ENCODE measurements around the gene FBXO34. TPM values are rescaled to one million over a fixed set of nuclear protein-coding genes. Genes with fewer than 3 reads are reported as not detected.

Gene FBXO34
- total and polyA plus RNA-seq, 2 of the 13 experiments (the other 11 are each of a cell fraction or from before 2014, with no cell fraction given): 8.8 to 13.5 TPM

DNA sequence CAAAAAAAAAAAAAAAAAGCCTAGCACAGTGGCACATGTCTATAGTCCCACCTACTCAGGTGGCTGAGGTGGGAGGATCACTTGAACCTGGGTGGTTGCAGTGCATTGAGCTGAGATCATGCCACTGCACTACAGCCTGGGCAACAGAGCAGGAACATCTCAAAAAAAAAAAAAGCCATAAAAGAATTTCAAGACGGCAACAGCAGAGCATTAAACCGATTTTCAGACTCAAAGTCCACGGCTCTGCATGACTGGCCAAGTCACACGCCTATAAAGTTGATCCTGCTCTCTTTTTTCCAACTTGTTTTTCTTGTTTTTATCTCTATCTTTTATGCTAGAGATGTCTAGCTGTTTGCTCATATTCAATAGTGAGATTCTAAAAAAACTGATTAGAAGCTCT lies 45.3 kb downstream of the FBXO34 start (continued):
- TF ChIP-seq, protein P1, sequence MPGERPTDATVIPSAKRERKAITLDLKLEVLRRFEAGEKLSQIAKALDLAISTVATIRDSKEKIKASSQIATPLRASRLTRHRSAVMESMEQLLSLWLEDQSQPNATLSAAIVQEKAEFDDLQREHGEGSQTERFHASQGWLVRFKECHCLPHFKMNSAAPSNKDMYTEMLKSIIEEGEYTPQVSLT (CRISPR knock-in tag; IDR thresholded peaks at IDR 0.05; ENCODE audit: borderline replicate concordance, low read depth): no peak
- no peak for TF ChIP-seq TRIM24 (CRISPR knock-in tag; IDR thresholded peaks at IDR 0.05)
- TF ChIP-seq, protein P2, sequence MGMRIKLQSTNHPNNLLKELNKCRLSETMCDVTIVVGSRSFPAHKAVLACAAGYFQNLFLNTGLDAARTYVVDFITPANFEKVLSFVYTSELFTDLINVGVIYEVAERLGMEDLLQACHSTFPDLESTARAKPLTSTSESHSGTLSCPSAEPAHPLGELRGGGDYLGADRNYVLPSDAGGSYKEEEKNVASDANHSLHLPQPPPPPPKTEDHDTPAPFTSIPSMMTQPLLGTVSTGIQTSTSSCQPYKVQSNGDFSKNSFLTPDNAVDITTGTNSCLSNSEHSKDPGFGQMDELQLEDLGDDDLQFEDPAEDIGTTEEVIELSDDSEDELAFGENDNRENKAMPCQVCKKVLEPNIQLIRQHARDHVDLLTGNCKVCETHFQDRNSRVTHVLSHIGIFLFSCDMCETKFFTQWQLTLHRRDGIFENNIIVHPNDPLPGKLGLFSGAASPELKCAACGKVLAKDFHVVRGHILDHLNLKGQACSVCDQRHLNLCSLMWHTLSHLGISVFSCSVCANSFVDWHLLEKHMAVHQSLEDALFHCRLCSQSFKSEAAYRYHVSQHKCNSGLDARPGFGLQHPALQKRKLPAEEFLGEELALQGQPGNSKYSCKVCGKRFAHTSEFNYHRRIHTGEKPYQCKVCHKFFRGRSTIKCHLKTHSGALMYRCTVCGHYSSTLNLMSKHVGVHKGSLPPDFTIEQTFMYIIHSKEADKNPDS (CRISPR knock-in tag; IDR thresholded peaks at IDR 0.05): no peak
- TF ChIP-seq HMG20A (CRISPR knock-in tag; IDR thresholded peaks at IDR 0.05; ENCODE audit: borderline replicate concordance): no peak

DNA sequence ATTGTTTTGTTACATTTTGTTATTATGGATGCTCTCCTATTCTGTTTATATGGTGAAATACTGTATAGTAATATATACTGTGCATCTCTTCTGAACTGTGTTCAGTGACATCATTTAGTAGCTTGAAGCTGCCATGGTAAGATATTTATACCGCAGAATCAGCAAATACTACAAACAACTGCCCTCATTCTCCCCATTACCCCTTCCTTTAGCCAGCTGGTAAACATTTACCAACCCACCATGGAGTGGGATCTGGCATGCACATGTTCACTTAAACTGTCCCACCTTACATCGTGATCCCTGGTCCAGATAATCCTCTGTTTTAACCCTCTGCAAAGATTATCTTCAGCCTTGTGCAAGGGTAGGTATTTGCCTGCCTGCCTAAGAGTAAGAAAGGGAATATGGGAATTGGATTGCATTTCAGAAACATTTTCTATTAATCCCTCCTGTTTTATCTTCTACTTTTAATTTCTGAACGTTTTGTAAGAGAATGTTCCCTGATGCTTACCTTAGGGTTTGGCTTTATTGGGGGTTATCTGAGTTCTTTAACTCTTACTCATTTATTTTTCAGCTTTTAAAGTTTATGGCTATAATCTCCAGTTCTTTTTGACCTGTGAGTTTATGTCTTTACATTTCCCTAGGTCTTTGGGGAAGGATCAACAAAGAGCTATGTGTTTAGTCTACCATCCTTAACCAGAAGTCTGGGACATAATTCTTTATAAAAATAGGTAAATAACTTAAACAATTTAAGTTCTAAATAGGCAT lies 46.5 kb downstream of the FBXO34 start:
- H3K36me3 ChIP-seq (replicated peaks in 1 of 2; ENCODE audit: control insufficient read depth in 1 of 2, insufficient read depth in 2 of 2, low read length in 2 of 2): peaks cover 0 to 11% of the 10 kb centered on the region in 2 experiments; a peak in 1 of 5 replicates
- H3K4me3 ChIP-seq (replicated peaks in 1 of 3; ENCODE audit: insufficient read depth in 1 of 3, low read depth in 2 of 3, low read length in 3 of 3): no peak overlapping the region
- no peak for TF ChIP-seq HOXD1 (CRISPR knock-in tag; IDR thresholded peaks at IDR 0.05)
- peak; percentile 57 to 69 for TF ChIP-seq MAFK (conservative IDR thresholded peaks at IDR 0.05 in 1 of 2, IDR thresholded peaks at IDR 0.05 in 1 of 2; ENCODE audit: low read length in 2 of 2)
- TF ChIP-seq MAFF (IDR thresholded peaks at IDR 0.05; ENCODE audit: low read depth, low read length): peak; percentile 61
- H4K20me1 ChIP-seq (ENCODE audit: insufficient read depth, low read length): no peaks in the 10 kb centered on the region
- in situ Hi-C loops (cut with HindIII; ENCODE audit: extremely low pct_ligation_motif_present, low pct_unique_long_range_greater_than_20kb) (no loop called here), intact Hi-C loops (cut with micrococcal nuclease; ENCODE audit: unreplicated experiment) (no loop called here)
- no peak overlapping the region for H3K9ac ChIP-seq (ENCODE audit: insufficient read depth, low read depth, low read length)
- WGBS (ENCODE audit: low lambda C conversion rate): 63% methylated on average over 3 of the region's 3 CpGs
- BruUV-seq (replicated peaks): no TSS peak
- no peaks in the 10 kb centered on the region for H3K27me3 ChIP-seq (ENCODE audit: control insufficient read depth in 1 of 2, insufficient read depth in 2 of 2, low read length in 2 of 2)
- H3K4me2 ChIP-seq (ENCODE audit: low read depth, low read length): no peak overlapping the region
- no peak overlapping the region for H2AFZ ChIP-seq (ENCODE audit: low read length)
- no peak for DNase-seq (ENCODE audit: low spot score)
- FAIRE-seq: no peak
- H3K27ac ChIP-seq (ENCODE audit: extremely low read length, insufficient read depth, low read length): no peak overlapping the region
- peaks cover 5% of the 10 kb centered on the region for H3K79me2 ChIP-seq (ENCODE audit: insufficient read depth, low read length)
- no peaks in the 10 kb centered on the region for H3K4me1 ChIP-seq (ENCODE audit: insufficient read depth, low read length)
- ChIA-PET POLR2A (no interaction called here), CTCF (ENCODE audit: low intra/inter-chr PET ratio, low total read pairs) (no interaction called here)
- peaks cover 6% of the 10 kb centered on the region for H3K9me3 ChIP-seq (ENCODE audit: low read length)
- no peak for ATAC-seq

Measured in HepG2 (cell line).